ENCODE measurements around the gene NRAP.

DNA sequence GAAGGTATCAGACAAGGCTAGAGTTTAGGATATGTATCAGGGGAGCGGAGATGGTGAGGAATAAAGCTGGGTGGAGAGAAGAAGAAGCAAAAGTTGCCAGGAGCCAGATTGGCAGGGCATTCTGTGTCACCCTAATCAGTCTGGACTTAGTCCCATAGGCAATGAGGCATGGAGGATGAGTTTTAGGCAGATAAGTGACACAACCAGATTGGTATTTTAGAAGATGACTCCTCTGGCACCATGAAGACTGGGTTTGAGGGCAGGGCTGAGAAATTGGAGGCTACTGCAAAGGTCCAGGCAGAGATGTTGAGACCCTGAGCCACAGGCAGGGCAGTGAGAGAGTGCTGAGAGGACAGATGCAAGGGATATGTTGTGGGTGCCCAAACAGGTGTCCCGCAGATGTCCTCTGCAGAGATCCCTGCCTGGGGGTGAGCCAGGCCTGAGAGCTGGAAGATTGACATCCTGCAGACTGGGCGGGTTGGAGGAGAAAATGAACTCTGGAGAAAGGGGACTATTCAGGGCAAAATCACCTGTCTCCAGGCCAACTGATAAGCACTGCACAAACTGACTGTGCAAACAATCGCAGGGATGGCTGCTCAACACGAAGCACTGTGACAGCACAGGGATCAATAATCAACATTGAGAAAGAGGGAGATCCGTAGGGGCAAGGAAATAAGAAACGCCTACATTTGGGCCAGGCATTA is 122.8 kb downstream of the NRAP start:
- TF ChIP-seq, protein P1, sequence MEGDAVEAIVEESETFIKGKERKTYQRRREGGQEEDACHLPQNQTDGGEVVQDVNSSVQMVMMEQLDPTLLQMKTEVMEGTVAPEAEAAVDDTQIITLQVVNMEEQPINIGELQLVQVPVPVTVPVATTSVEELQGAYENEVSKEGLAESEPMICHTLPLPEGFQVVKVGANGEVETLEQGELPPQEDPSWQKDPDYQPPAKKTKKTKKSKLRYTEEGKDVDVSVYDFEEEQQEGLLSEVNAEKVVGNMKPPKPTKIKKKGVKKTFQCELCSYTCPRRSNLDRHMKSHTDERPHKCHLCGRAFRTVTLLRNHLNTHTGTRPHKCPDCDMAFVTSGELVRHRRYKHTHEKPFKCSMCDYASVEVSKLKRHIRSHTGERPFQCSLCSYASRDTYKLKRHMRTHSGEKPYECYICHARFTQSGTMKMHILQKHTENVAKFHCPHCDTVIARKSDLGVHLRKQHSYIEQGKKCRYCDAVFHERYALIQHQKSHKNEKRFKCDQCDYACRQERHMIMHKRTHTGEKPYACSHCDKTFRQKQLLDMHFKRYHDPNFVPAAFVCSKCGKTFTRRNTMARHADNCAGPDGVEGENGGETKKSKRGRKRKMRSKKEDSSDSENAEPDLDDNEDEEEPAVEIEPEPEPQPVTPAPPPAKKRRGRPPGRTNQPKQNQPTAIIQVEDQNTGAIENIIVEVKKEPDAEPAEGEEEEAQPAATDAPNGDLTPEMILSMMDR (IDR thresholded peaks at IDR 0.05; ENCODE audit: borderline replicate concordance, extremely low read depth, low read length, poor library complexity, severe bottlenecking), result no peak
- no peak for TF ChIP-seq EZH2 (IDR thresholded peaks at IDR 0.05; ENCODE audit: borderline replicate concordance, low read depth, low read length, severe bottlenecking)

Measured in DND-41 (cell line).